Measurements from ENCODE around the gene PDE8B. TPM values are rescaled to one million over a fixed set of nuclear protein-coding genes. Genes with fewer than 3 reads are reported as not detected.

The PDE8B gene
- polyA plus RNA-seq, 1 of the 3 experiments (the other 2 are of a cell fraction) = not detected

DNA sequence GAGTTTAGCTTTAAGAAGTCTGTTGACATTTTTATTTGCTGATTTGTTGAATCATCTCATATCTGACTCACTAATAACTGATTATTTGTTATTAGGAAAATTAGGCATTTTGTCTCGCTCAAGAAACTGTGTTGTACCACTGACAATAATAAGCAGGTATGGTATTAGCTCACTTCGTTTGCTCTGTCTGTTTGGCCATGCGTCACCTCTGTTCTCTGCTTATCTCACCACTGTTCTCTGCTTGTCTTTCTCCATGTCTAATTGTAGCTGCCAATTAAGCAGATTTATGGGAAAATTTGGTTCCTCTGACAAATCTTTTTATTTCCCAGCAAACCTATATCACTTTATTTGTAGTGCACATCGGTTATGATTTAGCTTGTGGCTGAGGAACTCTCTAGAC is 142.8 kb downstream of the PDE8B start:
- Histone ChIP-seq H3K4me3 (ENCODE audit: low read depth in 2 of 2, low read length in 1 of 2) (no peak overlapping the region), H3K36me3 (replicated peaks in 1 of 2; ENCODE audit: control insufficient read depth in 1 of 2, insufficient read depth in 2 of 2, low read length in 1 of 2) (no peaks in the 10 kb centered on the region), H3K4me2 (no peak overlapping the region), H3F3A (replicated peaks; ENCODE audit: insufficient read depth) (no peaks in the 10 kb centered on the region), H4K20me1 (ENCODE audit: insufficient read depth) (no peaks in the 10 kb centered on the region), H2AFZ (ENCODE audit: low read depth) (no peak overlapping the region), H3K9me2 (no peaks in the 10 kb centered on the region), H3K79me2 (ENCODE audit: insufficient read depth) (no peaks in the 10 kb centered on the region), H3K9me3 (no peaks in the 10 kb centered on the region), H3K27me3 (ENCODE audit: insufficient read depth) (no peaks in the 10 kb centered on the region; the same call in 1 of the 2 replicates), H3K27ac (ENCODE audit: low read depth in 2 of 2, low read length in 1 of 2) (peak overlapping the region in 1 of 2 experiments; percentile 20; a peak in 2 of 4 replicates), H3K4me1 (ENCODE audit: control insufficient read depth in 1 of 2, insufficient read depth in 2 of 2, low read depth in 1 of 2, low read length in 1 of 2) (peaks cover 0 to 32% of the 10 kb centered on the region in 2 experiments; a peak in 2 of 4 replicates), H3K9ac (no peak overlapping the region)
- no peak for DNase-seq
- WGBS (ENCODE audit: low lambda C conversion rate) = 77% methylated on average over 4 of the region's 4 CpGs
- CTCF ChIA-PET = interaction anchor here (0.9 to 1.7 kb wide), 2 partner anchors 26 to 36 kb away, joined by 3 to 4 read pairs; no protein-coding TSS in a partner anchor
- POLR2A ChIA-PET = no interaction called here
- TF ChIP-seq NRF1 (IDR thresholded peaks at IDR 0.05; ENCODE audit: low read depth, low read length) (no peak), EP300 (IDR thresholded peaks at IDR 0.05; ENCODE audit: borderline replicate concordance in 1 of 2, low read depth in 1 of 2, low read length in 1 of 2) (no peak), JUND (IDR thresholded peaks at IDR 0.05) (no peak), FOXM1 (IDR thresholded peaks at IDR 0.05; ENCODE audit: low read depth) (no peak), RFX5 (IDR thresholded peaks at IDR 0.05; ENCODE audit: low read length) (no peak)
- TF ChIP-seq, protein P1, sequence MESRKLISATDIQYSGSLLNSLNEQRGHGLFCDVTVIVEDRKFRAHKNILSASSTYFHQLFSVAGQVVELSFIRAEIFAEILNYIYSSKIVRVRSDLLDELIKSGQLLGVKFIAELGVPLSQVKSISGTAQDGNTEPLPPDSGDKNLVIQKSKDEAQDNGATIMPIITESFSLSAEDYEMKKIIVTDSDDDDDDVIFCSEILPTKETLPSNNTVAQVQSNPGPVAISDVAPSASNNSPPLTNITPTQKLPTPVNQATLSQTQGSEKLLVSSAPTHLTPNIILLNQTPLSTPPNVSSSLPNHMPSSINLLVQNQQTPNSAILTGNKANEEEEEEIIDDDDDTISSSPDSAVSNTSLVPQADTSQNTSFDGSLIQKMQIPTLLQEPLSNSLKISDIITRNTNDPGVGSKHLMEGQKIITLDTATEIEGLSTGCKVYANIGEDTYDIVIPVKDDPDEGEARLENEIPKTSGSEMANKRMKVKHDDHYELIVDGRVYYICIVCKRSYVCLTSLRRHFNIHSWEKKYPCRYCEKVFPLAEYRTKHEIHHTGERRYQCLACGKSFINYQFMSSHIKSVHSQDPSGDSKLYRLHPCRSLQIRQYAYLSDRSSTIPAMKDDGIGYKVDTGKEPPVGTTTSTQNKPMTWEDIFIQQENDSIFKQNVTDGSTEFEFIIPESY (IDR thresholded peaks at IDR 0.05; ENCODE audit: borderline replicate concordance, low read depth) = no peak
- TF ChIP-seq, protein P2, sequence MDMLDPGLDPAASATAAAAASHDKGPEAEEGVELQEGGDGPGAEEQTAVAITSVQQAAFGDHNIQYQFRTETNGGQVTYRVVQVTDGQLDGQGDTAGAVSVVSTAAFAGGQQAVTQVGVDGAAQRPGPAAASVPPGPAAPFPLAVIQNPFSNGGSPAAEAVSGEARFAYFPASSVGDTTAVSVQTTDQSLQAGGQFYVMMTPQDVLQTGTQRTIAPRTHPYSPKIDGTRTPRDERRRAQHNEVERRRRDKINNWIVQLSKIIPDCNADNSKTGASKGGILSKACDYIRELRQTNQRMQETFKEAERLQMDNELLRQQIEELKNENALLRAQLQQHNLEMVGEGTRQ (IDR thresholded peaks at IDR 0.05; ENCODE audit: borderline replicate concordance, low read depth, low read length) = no peak

DNA sequence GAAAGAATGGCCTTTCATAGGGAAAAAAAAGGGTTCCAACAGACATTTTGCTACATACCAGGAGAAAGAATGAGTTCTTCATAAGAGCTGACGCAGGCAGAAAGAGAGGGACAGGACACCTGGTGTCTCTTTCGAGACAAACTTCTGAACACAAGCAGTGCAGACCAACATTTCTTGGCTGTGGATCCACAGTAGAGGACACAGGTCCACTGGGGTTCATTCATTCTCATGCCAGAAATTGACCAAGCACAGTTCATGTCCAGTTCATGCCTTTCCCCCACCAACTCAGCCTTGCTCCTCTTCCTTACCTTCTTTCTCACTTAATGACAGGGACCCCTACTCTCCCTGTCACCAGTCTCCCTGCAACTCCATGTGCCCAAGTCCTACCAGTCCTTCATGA is 144.0 kb downstream of the PDE8B start:
- no peaks in the 10 kb centered on the region for H3K9me3 ChIP-seq
- no peaks in the 10 kb centered on the region for H3F3A ChIP-seq (replicated peaks; ENCODE audit: insufficient read depth)
- ChIA-PET POLR2A (no interaction called here), CTCF (interaction anchor here (0.9 kb wide), 1 partner anchor 12 kb away, joined by 3 read pairs; no protein-coding TSS in a partner anchor)
- no peaks in the 10 kb centered on the region for H3K9me2 ChIP-seq
- H3K27ac ChIP-seq (ENCODE audit: low read depth in 2 of 2, low read length in 1 of 2) = no peak overlapping the region
- H2AFZ ChIP-seq (ENCODE audit: low read depth) = no peak overlapping the region
- H4K20me1 ChIP-seq (ENCODE audit: insufficient read depth) = no peaks in the 10 kb centered on the region
- H3K4me3 ChIP-seq (ENCODE audit: low read depth in 2 of 2, low read length in 1 of 2) = no peak overlapping the region
- H3K4me1 ChIP-seq (ENCODE audit: control insufficient read depth in 1 of 2, insufficient read depth in 2 of 2, low read depth in 1 of 2, low read length in 1 of 2) = peaks cover 0 to 32% of the 10 kb centered on the region in 2 experiments; a peak in 2 of 4 replicates
- TF ChIP-seq MXI1 (IDR thresholded peaks at IDR 0.05; ENCODE audit: low read depth, low read length) (no peak), FOXM1 (IDR thresholded peaks at IDR 0.05; ENCODE audit: low read depth) (no peak), RAD21 (IDR thresholded peaks at IDR 0.05; ENCODE audit: low read length) (no peak)
- DNase-seq = no peak
- no peak overlapping the region for H3K4me2 ChIP-seq
- H3K27me3 ChIP-seq (ENCODE audit: insufficient read depth) = no peaks in the 10 kb centered on the region; the same call in 1 of the 2 replicates
- no peaks in the 10 kb centered on the region for H3K79me2 ChIP-seq (ENCODE audit: insufficient read depth)
- no peak overlapping the region for H3K9ac ChIP-seq
- WGBS (ENCODE audit: low lambda C conversion rate) = 58% methylated on average over 2 of the region's 2 CpGs
- H3K36me3 ChIP-seq (replicated peaks in 1 of 2; ENCODE audit: control insufficient read depth in 1 of 2, insufficient read depth in 2 of 2, low read length in 1 of 2) = no peaks in the 10 kb centered on the region

Measured in SK-N-SH (cell line).